ENCODE measurements around the gene PMF1. TPM values are rescaled to one million over a fixed set of nuclear protein-coding genes. Genes with fewer than 3 reads are reported as not detected.
A peak's percentile ranks its signal among the peaks of the same experiment; 100 is the strongest.

PMF1 gene
- total and polyA plus RNA-seq, 4 donors = 24.7 to 63.5 (median 36.9) TPM

- TF ChIP-seq SP1 (IDR thresholded peaks at IDR 0.05) (no peak), JUND (IDR thresholded peaks at IDR 0.05) (no peak), HNF4G (IDR thresholded peaks at IDR 0.05) (no peak), YY1 (IDR thresholded peaks at IDR 0.05) (no peak), TAF1 (conservative IDR thresholded peaks at IDR 0.05) (no peak)
These were observed 17.0 kb upstream of the PMF1 start (continued) for GRCh38 chr1:156195853-156196252.

- H3K4me3 ChIP-seq (ENCODE audit: low read depth in 1 of 3, low read length in 3 of 3) = no peak overlapping the region
- H3K36me3 ChIP-seq (ENCODE audit: control insufficient read depth in 4 of 4, insufficient read depth in 3 of 4, low read depth in 1 of 4, low read length in 3 of 4) = peaks cover 0 to 17% (median 9%) of the 10 kb centered on the region in 4 donors
These were observed 16.4 kb upstream of the PMF1 start for GRCh38 chr1:156196445-156196844.

More at GRCh38 chr1:156196445-156196844, 16.4 kb upstream of the PMF1 start:
- DNase-seq (ENCODE audit: low spot score) = no peak
- H3K27ac ChIP-seq (ENCODE audit: low read depth in 1 of 2, low read length in 2 of 2) = peak overlapping the region; percentile 73 to 76
- WGBS = 53% methylated on average over 2 of the region's 2 CpGs
- no peaks in the 10 kb centered on the region for H3K27me3 ChIP-seq (ENCODE audit: control insufficient read depth in 4 of 4, insufficient read depth in 4 of 4, low read length in 3 of 4)
- peaks cover 13 to 63% (median 53%) of the 10 kb centered on the region in 4 donors for H3K4me1 ChIP-seq (ENCODE audit: control insufficient read depth in 4 of 4, insufficient read depth in 4 of 4, low read length in 3 of 4)
- TF ChIP-seq MAX (IDR thresholded peaks at IDR 0.05) (peak; percentile 62), HNF4G (IDR thresholded peaks at IDR 0.05) (no peak), RAD21 (IDR thresholded peaks at IDR 0.05) (peak; percentile 8 to 34), YY1 (IDR thresholded peaks at IDR 0.05) (peak; percentile 94), GABPA (IDR thresholded peaks at IDR 0.05 in 1 of 2, conservative IDR thresholded peaks at IDR 0.05 in 1 of 2) (peak in 1 of 2 donors; percentile 33), RXRA (IDR thresholded peaks at IDR 0.05) (peak; percentile 71 to 81), ATF3 (IDR thresholded peaks at IDR 0.05) (no peak), TAF1 (conservative IDR thresholded peaks at IDR 0.05) (no peak), FOXA2 (IDR thresholded peaks at IDR 0.05) (peak; percentile 25), JUND (IDR thresholded peaks at IDR 0.05) (no peak), FOXA1 (IDR thresholded peaks at IDR 0.05) (no peak), EGR1 (IDR thresholded peaks at IDR 0.05; ENCODE audit: low read depth in 2 of 2) (no peak), NR2F2 (IDR thresholded peaks at IDR 0.05) (peak; percentile 8), HNF4A (conservative IDR thresholded peaks at IDR 0.05) (peak; percentile 77 to 85), SP1 (IDR thresholded peaks at IDR 0.05) (peak; percentile 60)
- TF ChIP-seq, protein P1, sequence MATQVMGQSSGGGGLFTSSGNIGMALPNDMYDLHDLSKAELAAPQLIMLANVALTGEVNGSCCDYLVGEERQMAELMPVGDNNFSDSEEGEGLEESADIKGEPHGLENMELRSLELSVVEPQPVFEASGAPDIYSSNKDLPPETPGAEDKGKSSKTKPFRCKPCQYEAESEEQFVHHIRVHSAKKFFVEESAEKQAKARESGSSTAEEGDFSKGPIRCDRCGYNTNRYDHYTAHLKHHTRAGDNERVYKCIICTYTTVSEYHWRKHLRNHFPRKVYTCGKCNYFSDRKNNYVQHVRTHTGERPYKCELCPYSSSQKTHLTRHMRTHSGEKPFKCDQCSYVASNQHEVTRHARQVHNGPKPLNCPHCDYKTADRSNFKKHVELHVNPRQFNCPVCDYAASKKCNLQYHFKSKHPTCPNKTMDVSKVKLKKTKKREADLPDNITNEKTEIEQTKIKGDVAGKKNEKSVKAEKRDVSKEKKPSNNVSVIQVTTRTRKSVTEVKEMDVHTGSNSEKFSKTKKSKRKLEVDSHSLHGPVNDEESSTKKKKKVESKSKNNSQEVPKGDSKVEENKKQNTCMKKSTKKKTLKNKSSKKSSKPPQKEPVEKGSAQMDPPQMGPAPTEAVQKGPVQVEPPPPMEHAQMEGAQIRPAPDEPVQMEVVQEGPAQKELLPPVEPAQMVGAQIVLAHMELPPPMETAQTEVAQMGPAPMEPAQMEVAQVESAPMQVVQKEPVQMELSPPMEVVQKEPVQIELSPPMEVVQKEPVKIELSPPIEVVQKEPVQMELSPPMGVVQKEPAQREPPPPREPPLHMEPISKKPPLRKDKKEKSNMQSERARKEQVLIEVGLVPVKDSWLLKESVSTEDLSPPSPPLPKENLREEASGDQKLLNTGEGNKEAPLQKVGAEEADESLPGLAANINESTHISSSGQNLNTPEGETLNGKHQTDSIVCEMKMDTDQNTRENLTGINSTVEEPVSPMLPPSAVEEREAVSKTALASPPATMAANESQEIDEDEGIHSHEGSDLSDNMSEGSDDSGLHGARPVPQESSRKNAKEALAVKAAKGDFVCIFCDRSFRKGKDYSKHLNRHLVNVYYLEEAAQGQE (IDR thresholded peaks at IDR 0.05) = no peak
- TF ChIP-seq, protein P2, sequence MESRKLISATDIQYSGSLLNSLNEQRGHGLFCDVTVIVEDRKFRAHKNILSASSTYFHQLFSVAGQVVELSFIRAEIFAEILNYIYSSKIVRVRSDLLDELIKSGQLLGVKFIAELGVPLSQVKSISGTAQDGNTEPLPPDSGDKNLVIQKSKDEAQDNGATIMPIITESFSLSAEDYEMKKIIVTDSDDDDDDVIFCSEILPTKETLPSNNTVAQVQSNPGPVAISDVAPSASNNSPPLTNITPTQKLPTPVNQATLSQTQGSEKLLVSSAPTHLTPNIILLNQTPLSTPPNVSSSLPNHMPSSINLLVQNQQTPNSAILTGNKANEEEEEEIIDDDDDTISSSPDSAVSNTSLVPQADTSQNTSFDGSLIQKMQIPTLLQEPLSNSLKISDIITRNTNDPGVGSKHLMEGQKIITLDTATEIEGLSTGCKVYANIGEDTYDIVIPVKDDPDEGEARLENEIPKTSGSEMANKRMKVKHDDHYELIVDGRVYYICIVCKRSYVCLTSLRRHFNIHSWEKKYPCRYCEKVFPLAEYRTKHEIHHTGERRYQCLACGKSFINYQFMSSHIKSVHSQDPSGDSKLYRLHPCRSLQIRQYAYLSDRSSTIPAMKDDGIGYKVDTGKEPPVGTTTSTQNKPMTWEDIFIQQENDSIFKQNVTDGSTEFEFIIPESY (IDR thresholded peaks at IDR 0.05) = peak; percentile 26
- TF ChIP-seq, protein P3, sequence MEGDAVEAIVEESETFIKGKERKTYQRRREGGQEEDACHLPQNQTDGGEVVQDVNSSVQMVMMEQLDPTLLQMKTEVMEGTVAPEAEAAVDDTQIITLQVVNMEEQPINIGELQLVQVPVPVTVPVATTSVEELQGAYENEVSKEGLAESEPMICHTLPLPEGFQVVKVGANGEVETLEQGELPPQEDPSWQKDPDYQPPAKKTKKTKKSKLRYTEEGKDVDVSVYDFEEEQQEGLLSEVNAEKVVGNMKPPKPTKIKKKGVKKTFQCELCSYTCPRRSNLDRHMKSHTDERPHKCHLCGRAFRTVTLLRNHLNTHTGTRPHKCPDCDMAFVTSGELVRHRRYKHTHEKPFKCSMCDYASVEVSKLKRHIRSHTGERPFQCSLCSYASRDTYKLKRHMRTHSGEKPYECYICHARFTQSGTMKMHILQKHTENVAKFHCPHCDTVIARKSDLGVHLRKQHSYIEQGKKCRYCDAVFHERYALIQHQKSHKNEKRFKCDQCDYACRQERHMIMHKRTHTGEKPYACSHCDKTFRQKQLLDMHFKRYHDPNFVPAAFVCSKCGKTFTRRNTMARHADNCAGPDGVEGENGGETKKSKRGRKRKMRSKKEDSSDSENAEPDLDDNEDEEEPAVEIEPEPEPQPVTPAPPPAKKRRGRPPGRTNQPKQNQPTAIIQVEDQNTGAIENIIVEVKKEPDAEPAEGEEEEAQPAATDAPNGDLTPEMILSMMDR (IDR thresholded peaks at IDR 0.05; ENCODE audit: low read depth, low read length, missing input control) = no peak
- H3K9me3 ChIP-seq (ENCODE audit: control insufficient read depth in 4 of 4, low read length in 3 of 4) = no peaks in the 10 kb centered on the region
- H3K9ac ChIP-seq (ENCODE audit: low read depth in 1 of 2, low read length in 2 of 2) = peak overlapping the region; percentile 11 to 40

Data from liver (tissue), 9 donors.